Muscle of back (tissue), 11 donors: Measurements from ENCODE around the gene TMEM45A. TPM values are rescaled to one million over a fixed set of nuclear protein-coding genes. Genes with fewer than 3 reads are reported as not detected.
A peak's percentile ranks its signal among the peaks of the same experiment; 100 is the strongest.
"Not testable (repeated sequence)": the region's sequence is repeated elsewhere in the genome, so short reads cannot be mapped to it uniquely, and the experiment has no call there.

Experiments used
- DNase-seq, 3 donors: peaks; one replicate each; pipeline versions ENCODE4 v3.0.0 to v3.0.0-alpha.2; 2013
- polyA plus RNA-seq, 10 donors: library from polyadenylated mRNA; unstranded; fragments of 120-200 nt; gene quantifications; one replicate each; pipeline ENCODE4 v1.2.1, GENCODE V29; 2013; ENCODE audit not compliant: insufficient read length in 10 of 10

Gene TMEM45A
- polyA plus RNA-seq, 10 donors: 16.0 to 38.5 (median 22.4) TPM

GRCh38 chr3:100480081-100480480 lies 12.3 kb upstream of the TMEM45A start:
- no peak for DNase-seq

- DNase-seq: no peak
Measured at GRCh38 chr3:100482176-100482575, 10.2 kb upstream of the TMEM45A start.

- DNase-seq: no peak
Measured at GRCh38 chr3:100483529-100483928, 8.9 kb upstream of the TMEM45A start.

GRCh38 chr3:100486808-100487207 lies 5.6 kb upstream of the TMEM45A start:
- no peak for DNase-seq

- DNase-seq: no peak
Measured at GRCh38 chr3:100489118-100489517, 3.3 kb upstream of the TMEM45A start.

GRCh38 chr3:100496711-100497261 lies 4.4 kb downstream of the TMEM45A start:
- DNase-seq: peak in 1 of 3 donors; percentile 66

- no peak for DNase-seq
Measured at GRCh38 chr3:100499651-100500050, 7.2 kb downstream of the TMEM45A start.

- no peak for DNase-seq
Measured at GRCh38 chr3:100500320-100500880, 8.0 kb downstream of the TMEM45A start.

- DNase-seq: no peak
Measured at GRCh38 chr3:100503448-100503847, 11.0 kb downstream of the TMEM45A start.

- no peak for DNase-seq
Measured at GRCh38 chr3:100506355-100506754, 13.9 kb downstream of the TMEM45A start.

- not testable (repeated sequence) for DNase-seq
Measured at GRCh38 chr3:100509818-100510217, 17.4 kb downstream of the TMEM45A start.

- DNase-seq: no peak
Measured at GRCh38 chr3:100516232-100516631, 23.8 kb downstream of the TMEM45A start.

GRCh38 chr3:100516838-100517237 lies 24.4 kb downstream of the TMEM45A start:
- peak in 2 of 3 donors; percentile 24 to 57 for DNase-seq

GRCh38 chr3:100517276-100517675 lies 24.9 kb downstream of the TMEM45A start:
- no peak for DNase-seq

- no peak for DNase-seq
Measured at GRCh38 chr3:100518244-100518643, 25.8 kb downstream of the TMEM45A start.

GRCh38 chr3:100518983-100519382 lies 26.6 kb downstream of the TMEM45A start:
- no peak for DNase-seq

- DNase-seq: no peak
Measured at GRCh38 chr3:100521439-100521845, 29.0 kb downstream of the TMEM45A start.

- DNase-seq: no peak
Measured at GRCh38 chr3:100522125-100522524, 29.7 kb downstream of the TMEM45A start.

- DNase-seq: no peak
Measured at GRCh38 chr3:100523050-100523760, 30.8 kb downstream of the TMEM45A start.

GRCh38 chr3:100525753-100526612 lies 33.6 kb downstream of the TMEM45A start:
- peak in 2 of 3 donors; percentile 11 to 89 for DNase-seq

GRCh38 chr3:100526613-100527346 lies 34.4 kb downstream of the TMEM45A start:
- no peak for DNase-seq

GRCh38 chr3:100527347-100527735 lies 34.9 kb downstream of the TMEM45A start:
- DNase-seq: no peak
